Measurements from ENCODE around the gene LDHB. TPM values are rescaled to one million over a fixed set of nuclear protein-coding genes. Genes with fewer than 3 reads are reported as not detected.
A peak's percentile ranks its signal among the peaks of the same experiment; 100 is the strongest.

Gene LDHB
- total and polyA plus RNA-seq, 9 of the 15 experiments (the other 6 are each of a cell fraction or from before 2014, with no cell fraction given): 743 to 2,680 (median 968) TPM

- peak; percentile 85 for TF ChIP-seq E2F8 (IDR thresholded peaks at IDR 0.05; ENCODE audit: low read depth, partially characterized antibody)
- 0 out of 2 replicates have a peak, but pooled peaks have one; percentile 43 for TF ChIP-seq ATF7 (IDR thresholded peaks at IDR 0.05)
- TF ChIP-seq RBFOX2 (IDR thresholded peaks at IDR 0.05; ENCODE audit: low read depth, low read length): peak; percentile 94
- peak; percentile 51; the same call in 1 of the 2 replicates for TF ChIP-seq ZNF592 (IDR thresholded peaks at IDR 0.05)
- no peak for TF ChIP-seq ZNF324 (CRISPR knock-in tag; IDR thresholded peaks at IDR 0.05)
- TF ChIP-seq POLR2B (IDR thresholded peaks at IDR 0.05; ENCODE audit: low read depth, partially characterized antibody): peak; percentile 80
- TF ChIP-seq ESRRA (IDR thresholded peaks at IDR 0.05; ENCODE audit: borderline replicate concordance, low read depth): peak; percentile 85
- peak; percentile 87 for TF ChIP-seq ZFX (CRISPR knock-in tag; IDR thresholded peaks at IDR 0.05)
- TF ChIP-seq ARID4B (CRISPR knock-in tag; IDR thresholded peaks at IDR 0.05): 0 out of 2 replicates have a peak, but pooled peaks have one; percentile 50
- peak; percentile 85 for TF ChIP-seq L3MBTL2 (IDR thresholded peaks at IDR 0.05)
- no peak for TF ChIP-seq ATF1 (CRISPR knock-in tag; IDR thresholded peaks at IDR 0.05)
- TF ChIP-seq ATF1 (tag; IDR thresholded peaks at IDR 0.05): peak; percentile 52; the same call in 1 of the 2 replicates
- TF ChIP-seq PML (IDR thresholded peaks at IDR 0.05; ENCODE audit: low read length): peak; percentile 68; the same call in 1 of the 2 replicates
- TF ChIP-seq RCOR1 (IDR thresholded peaks at IDR 0.05; ENCODE audit: borderline replicate concordance in 1 of 2, low read depth in 2 of 2, low read length in 2 of 2): peak in 1 of 2 experiments; percentile 55; a peak in 1 of 4 replicates
Measured at GRCh38 chr12:21657326-21658077, at the start of gene LDHB (continued).

Data from K562 (cell line).